Mononuclear cell (primary cell): Measurements from ENCODE around the gene ZXDC. TPM values are rescaled to one million over a fixed set of nuclear protein-coding genes. Genes with fewer than 3 reads are reported as not detected.

Source experiments
- H3K27me3 ChIP-seq: 2 replicates; pipeline ENCODE4 v1.6.0; 2011; ENCODE audit warnings: low read length, control low read depth; ENCODE audit not compliant: insufficient read depth
- H3K4me1 ChIP-seq: 2 replicates; pipeline ENCODE4 v1.5.1; 2011; ENCODE audit warnings: mild to moderate bottlenecking, low read length, control low read depth; ENCODE audit not compliant: insufficient read depth
- H3K4me3 ChIP-seq: 2 replicates; pipeline ENCODE4 v1.5.1; 2011; ENCODE audit warnings: mild to moderate bottlenecking, low read length, moderate library complexity
- H3K9me3 ChIP-seq: 2 replicates; pipeline ENCODE4 v1.5.1; 2011; ENCODE audit warnings: low read depth, mild to moderate bottlenecking, control low read depth, low read length
- total RNA-seq: library from RNA; depleted of rRNA; stranded (reverse); fragments of >200 nt; gene quantifications from one replicate; pipeline ENCODE4 v1.2.3, GENCODE V29; 2012

Gene ZXDC
- total RNA-seq, 1 donor: 63.2 TPM

DNA sequence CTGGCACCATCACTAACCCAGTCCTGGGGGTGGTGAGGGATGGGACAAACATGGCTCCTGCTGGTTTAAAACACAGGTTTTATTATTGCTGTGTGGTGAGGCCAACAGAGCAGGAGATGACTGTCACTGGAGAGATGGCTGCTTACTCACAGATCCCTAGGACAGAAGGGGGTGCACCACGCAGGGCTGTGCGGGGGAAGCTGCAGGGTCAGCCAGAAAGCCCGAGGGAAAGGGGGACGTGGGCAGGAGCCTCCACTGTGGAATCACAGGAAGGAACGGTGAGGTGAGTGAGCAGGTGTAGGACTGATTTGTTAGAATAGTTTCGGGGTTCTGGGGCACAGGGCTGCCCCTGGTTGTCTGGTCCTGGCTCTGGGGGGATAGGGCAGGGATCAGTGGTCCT is 73.5 kb downstream of the ZXDC start:
- peaks cover 5% of the 10 kb centered on the region for H3K4me1 ChIP-seq
- no peak overlapping the region for H3K4me3 ChIP-seq
- H3K27me3 ChIP-seq: no peaks in the 10 kb centered on the region
- H3K9me3 ChIP-seq: no peaks in the 10 kb centered on the region

DNA sequence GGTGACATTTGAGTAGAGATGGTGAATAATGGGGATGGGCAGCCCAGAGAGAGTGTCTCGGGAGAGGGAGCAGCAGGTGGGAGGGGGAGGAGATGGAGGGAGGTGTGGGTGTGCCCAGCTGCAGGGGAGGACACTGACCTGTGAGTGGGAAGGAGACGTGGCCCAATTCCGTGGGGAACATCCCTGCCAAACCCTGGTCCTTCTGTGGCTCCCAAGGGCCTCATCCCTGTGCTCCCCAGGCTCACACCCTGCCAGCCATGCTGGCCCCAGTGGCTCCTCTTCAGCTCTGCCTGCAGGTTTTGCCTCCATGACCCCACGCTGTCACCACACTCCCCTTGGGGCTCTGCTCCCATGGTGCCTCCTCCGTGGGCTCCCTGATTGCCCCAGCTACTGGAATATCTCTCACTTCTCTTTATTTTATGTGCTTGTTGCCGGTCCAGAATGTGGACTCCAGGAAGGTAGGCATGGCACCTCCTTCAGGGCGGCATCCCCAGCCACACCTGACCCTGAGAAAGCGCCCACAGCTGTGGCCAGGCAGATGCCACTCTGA is 74.0 kb downstream of the ZXDC start:
- Histone ChIP-seq H3K4me1 (peaks cover 5% of the 10 kb centered on the region), H3K9me3 (no peaks in the 10 kb centered on the region), H3K4me3 (no peak overlapping the region), H3K27me3 (no peaks in the 10 kb centered on the region)

DNA sequence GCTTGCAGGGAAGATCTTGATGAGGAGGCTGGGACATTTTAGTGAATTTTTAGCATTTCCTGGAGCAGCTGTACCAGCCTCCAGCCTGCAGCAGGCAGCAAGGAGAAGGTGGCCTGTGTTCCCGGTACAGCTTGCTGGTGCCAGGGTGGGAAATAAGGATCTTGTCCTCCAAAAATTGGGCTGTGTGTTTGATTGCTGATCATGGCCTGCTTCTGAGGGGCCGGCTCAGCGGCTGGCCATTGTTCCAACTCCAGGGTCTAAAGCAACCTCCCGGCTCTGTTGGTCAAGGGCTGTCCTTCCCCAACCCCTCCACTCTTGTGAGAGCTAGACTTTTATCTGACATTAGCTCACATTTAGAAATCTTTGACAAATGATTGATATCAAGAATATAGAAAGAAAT is 75.9 kb downstream of the ZXDC start:
- no peak overlapping the region for H3K4me3 ChIP-seq
- H3K27me3 ChIP-seq: peaks cover 4% of the 10 kb centered on the region
- H3K4me1 ChIP-seq: peaks cover 5% of the 10 kb centered on the region
- no peaks in the 10 kb centered on the region for H3K9me3 ChIP-seq

DNA sequence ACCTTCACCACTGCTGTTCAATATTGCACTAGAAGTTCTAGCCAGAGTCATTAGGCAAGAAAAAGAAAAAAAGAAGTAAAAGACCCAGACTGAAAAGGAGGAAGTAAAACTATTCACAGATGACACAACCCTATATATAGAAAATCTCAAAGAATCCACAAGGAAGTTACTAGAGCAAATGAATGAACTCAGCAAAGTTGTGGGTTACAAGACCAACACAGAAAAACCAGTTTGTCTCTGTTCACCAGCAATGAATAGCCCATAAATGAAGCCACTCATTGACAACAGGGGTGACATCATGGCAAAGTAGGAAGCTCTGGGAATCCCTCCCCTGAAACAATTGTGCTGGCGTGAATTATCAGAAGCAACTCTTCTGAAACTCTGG is 76.3 kb downstream of the ZXDC start:
- no peak overlapping the region for H3K4me3 ChIP-seq
- no peaks in the 10 kb centered on the region for H3K9me3 ChIP-seq
- peaks cover 5% of the 10 kb centered on the region for H3K4me1 ChIP-seq
- H3K27me3 ChIP-seq: peaks cover 7% of the 10 kb centered on the region

DNA sequence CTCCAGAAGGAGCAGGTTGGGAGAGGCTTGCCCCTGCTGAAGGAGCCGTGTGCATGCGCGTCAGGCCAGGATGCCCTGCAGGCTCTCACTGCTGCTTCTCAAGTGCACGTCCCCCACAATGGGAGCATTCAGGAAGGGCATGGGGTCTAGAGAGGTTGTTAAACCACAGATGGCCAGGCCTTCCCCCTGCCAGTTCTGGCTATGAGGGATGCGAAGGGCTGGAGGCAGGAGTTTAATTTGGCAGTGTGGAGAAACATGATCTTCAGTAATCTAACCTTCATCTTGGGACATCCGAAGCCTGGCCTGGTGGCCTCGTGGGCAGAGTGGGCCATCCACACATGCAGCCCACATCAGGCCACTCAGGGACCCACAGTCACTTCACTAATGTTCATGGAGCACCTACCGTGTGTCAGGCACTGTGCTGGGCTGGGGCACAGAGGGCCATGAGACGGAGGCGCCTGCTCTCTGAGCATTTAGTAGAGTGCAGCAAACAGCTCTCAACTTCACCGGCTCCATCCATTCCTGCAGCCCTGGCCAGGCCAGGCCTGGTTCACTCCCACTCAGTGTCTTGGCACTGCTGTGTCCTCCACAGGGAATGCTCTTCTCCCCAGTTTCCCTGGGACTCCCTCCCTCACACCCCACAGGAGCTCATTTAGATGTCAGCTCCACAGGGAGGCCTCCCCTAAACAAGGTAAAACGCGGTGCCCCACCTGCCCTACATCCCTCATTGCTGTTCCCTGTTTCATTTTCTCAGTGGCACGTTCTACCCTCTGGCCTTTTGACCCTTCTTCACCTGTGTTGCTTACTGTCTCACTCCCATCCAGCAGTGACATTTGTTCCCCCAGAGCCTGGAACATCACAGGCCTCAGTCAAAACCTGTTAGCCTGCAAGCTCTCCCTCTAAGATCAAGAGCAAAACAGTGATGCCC is 77.0 kb downstream of the ZXDC start:
- H3K9me3 ChIP-seq: no peaks in the 10 kb centered on the region
- H3K4me1 ChIP-seq: peaks cover 5% of the 10 kb centered on the region
- no peak overlapping the region for H3K4me3 ChIP-seq
- peaks cover 14% of the 10 kb centered on the region for H3K27me3 ChIP-seq

DNA sequence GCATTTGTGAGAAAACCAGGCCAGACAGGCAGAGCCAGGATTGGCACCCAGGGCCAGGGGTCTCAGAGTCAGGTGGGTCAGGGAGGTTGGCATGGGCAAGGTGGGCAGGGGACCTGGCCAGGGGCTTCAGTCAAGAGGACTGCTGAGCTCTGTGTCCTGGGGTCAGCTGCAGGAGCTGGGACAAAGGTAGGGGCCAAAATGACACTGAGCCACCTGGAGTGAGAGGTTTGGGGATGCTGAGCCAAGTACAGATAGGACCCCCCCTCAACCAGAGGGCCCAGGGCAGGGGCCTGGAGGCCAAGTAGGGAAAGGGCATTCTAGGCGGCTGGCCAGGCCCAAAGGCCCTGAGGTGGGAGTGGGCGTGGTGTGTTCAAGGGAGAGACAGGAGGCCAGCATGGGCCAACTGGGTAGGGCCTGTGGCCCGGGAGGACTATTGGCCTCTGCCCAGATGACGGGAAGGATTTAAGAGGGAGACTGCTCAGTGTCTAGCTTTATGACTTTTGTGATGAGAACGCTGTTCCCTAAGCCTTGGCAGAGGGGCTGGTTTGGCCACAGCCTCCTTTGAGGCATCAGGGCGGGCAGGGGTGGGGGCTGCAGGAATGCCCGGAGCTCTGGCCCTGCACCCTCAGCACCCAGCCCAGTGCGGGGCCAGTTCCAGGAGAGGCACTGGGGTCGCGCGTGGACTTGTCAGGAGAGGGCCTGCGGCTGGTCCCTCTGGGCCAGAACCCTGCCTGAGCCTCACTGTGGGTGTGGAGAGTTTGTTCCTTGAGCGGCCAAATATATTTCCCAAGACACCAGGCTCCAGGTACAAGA is 77.9 kb downstream of the ZXDC start:
- Histone ChIP-seq H3K4me3 (no peak overlapping the region), H3K27me3 (peaks cover 22% of the 10 kb centered on the region), H3K4me1 (peaks cover 5% of the 10 kb centered on the region), H3K9me3 (no peaks in the 10 kb centered on the region)

DNA sequence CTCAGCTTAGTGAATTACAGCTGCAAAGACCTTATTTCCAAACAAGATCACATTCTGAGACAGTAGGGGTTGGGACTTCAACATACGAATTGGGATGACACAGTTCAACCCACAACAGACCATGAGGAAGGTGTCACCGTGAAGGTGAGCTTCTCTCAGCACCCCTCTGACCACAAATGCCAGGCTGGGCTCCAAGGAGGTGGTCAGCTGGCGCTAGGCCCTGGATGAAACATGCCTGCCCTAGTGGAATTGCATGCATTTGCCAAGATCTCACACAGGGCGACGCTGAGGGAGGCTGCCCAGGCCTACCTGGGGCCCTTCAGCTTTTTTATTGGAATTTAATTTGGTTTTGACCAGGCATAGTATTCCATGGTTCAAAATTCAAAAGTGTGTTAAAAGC is 79.2 kb downstream of the ZXDC start:
- Histone ChIP-seq H3K9me3 (no peaks in the 10 kb centered on the region), H3K27me3 (peaks cover 25% of the 10 kb centered on the region), H3K4me3 (no peak overlapping the region), H3K4me1 (peaks cover 5% of the 10 kb centered on the region)

DNA sequence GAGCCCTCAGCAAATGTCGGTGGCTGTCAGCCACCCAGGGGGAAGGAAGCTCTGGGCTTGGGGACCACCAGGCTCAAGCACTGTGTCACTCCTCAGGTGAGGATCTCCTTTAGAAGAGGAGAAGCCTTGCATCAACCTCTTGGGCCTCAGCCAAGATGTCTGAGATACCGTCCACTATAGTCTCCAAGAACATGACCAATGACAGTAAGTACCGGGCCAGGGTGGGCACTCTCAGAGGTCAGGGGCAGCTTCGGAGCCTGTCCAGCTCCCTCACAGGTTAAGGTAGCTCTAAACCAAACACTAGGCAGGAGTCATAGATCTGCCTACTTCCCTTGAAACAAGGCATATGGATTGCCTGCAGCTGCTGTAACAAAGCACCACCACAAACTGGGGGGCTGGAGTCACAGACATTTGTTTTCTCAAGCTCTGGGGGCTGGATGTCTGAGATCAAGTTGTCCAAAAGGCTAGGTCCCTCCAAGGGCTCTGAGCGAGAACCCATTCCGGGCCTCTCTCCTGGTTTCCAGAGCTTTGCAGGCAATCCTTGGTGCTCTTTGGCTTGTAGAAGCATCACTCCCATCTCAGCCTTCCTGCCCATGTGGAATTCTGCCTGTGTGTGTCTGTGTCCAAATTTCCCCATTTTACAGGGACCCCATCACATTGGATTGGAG is 79.7 kb downstream of the ZXDC start:
- H3K4me3 ChIP-seq: no peak overlapping the region
- H3K4me1 ChIP-seq: peaks cover 5% of the 10 kb centered on the region
- peaks cover 25% of the 10 kb centered on the region for H3K27me3 ChIP-seq
- H3K9me3 ChIP-seq: no peaks in the 10 kb centered on the region

DNA sequence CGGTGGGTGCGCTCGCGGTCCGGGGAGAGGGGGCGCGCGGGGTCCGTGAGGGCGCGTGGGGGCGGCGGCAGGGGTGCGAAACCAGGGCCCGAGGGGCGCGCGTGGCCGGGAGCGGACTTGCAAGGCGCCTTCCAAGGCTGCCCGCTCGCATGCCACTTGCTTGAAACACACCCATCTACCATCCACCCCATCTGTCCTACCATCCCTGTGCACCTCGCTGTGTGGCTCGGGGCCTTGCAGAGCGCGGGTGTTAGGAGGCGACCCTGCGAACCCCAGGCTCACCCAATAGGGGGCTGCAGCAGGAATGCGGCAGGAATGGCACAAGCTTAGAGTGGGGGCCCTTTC is 80.7 kb downstream of the ZXDC start:
- H3K4me1 ChIP-seq: peaks cover 5% of the 10 kb centered on the region
- H3K27me3 ChIP-seq: peaks cover 25% of the 10 kb centered on the region
- H3K4me3 ChIP-seq: no peak overlapping the region
- no peaks in the 10 kb centered on the region for H3K9me3 ChIP-seq

DNA sequence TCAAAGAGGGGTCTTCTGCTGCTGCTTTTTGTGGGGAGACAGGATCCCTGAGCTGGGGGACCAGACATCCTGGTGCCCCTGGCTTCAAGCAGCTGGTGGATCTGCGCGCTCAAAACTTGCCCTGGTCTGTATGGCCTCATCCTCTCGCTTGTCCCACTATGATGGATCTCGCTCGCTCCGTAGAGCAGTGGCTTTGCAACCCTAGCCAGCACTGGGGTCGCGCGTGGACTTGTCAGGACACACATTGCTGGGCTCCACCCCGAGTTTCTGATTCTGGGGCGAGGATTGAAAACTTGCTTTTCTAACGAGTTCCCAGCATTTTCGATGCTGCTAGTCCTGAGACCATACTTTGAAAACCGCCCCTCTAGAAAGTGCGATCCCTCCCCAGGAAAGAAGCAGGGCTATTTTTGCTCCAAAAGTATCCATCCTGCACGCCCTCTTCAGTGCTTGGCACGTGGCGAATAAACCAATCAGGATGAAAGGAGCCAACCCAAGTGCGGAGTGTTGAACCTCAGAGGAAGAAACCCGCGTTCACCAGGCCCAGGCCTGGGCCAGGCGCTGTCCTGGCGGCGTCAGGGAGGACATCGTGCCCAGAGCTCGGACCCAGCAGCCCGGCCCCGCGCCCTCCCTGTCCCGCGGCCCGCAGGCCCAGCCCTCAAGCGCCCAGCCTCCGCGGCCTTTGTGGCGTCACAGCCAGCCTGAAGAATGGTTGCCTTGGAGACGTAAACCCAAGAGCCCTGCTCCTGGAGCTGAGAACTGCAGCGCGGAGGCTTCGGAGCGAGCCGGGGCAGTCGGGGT is 81.3 kb downstream of the ZXDC start, which contains the start of gene CFAP100:
TSS of gene CFAP100 (plus strand) at position 731 of the 798 bp plus-strand sequence. CDS start 1,092 bp downstream, outside the sequence.
- peaks cover 25% of the 10 kb centered on the region for H3K27me3 ChIP-seq
- no peak within 1 kb of the TSS for H3K4me3 ChIP-seq
- no peaks in the 10 kb centered on the region for H3K9me3 ChIP-seq
- no peaks in the 10 kb centered on the region for H3K4me1 ChIP-seq

DNA sequence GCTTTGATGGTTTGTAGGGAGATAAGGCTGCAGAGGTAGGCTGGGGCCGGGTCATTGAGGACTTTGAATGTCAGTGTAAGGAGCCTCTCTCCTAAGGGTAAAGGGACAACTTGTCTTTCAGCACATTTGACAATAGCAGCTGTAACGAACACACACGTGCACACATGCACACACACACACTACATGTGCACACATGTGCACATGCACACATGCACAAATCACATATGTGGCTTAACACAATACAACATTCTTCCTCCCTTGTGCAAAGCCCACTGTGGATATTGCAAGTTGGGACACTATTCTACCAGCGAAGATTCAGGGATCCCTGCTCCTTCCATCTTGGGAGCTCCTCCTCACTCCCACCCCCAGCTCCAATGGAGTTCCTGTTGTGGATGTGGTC is 82.1 kb downstream of the ZXDC start:
- peaks cover 25% of the 10 kb centered on the region for H3K27me3 ChIP-seq

DNA sequence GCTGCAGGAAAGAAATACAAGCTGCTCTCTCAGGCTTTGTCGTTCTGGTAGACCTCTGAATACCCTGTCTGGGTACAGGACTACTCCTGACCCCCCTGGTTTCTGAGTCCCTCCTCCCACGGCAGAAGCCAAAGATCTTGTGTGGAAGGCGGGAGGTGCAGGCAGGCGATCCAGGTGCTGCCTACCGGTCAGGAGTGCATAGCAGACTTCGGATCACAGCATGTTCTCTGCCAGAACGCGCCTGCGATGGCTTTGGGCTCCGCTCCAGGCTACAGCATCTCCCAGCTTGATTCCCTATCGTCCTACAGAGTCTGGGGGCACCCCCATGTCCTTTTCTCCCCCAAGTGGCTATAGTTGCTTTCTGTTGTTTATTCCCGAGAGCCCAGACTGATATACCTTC is 83.4 kb downstream of the ZXDC start:
- Histone ChIP-seq H3K4me1 (peaks cover 5% of the 10 kb centered on the region), H3K27me3 (peaks cover 25% of the 10 kb centered on the region), H3K9me3 (no peaks in the 10 kb centered on the region), H3K4me3 (no peak overlapping the region)

More for the DNA sequence above, 82.1 kb downstream of the ZXDC start:
- peaks cover 5% of the 10 kb centered on the region for H3K4me1 ChIP-seq
- H3K9me3 ChIP-seq: no peaks in the 10 kb centered on the region
- H3K4me3 ChIP-seq: no peak overlapping the region

DNA sequence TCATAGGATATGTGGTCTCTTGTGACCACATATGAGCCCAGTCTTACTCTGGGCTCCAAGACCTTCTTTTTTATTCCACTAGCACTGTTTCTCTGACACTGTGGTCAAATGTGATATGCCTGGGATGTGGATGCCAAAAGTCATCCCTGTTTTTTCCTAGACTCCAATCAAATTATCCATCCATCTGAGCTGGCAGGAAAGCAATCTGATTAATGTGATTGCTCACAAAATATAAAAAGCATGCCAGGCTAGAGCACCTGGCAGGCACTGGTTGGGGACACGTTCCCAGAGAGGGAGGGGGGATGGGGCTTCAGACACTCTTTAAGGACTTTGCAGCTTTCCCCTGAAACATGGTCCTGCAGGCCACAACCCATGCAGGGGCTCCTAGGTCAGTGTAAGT is 84.1 kb downstream of the ZXDC start:
- peaks cover 25% of the 10 kb centered on the region for H3K27me3 ChIP-seq

DNA sequence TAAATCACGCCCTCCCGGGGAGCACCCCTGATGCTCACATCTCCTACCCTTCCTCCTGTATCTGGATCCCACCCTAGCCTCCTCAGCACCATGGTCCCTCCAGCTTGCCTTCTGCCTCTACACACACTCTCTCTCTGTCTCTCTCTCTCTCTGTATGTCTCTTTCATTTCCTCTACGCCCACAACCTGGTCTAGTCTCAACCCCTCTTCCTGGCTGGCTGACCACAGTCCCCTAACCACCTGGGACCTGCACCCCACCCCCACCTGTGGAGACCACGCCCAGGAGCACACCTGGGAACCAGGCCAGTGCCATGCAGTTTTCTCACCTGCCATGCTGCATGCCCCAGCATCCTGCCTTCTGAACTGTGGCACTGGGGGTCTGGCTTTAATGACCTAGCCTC is 84.9 kb downstream of the ZXDC start:
- H3K4me1 ChIP-seq: peaks cover 5% of the 10 kb centered on the region
- H3K27me3 ChIP-seq: peaks cover 25% of the 10 kb centered on the region
- no peaks in the 10 kb centered on the region for H3K9me3 ChIP-seq
- H3K4me3 ChIP-seq: no peak overlapping the region

More for the DNA sequence above, 84.1 kb downstream of the ZXDC start:
- Histone ChIP-seq H3K4me1 (peaks cover 5% of the 10 kb centered on the region), H3K9me3 (no peaks in the 10 kb centered on the region), H3K4me3 (no peak overlapping the region)
